SK-N-SH treated with all-trans-retinoic acid at 6 μM for 48 hours (cell line): ENCODE results near the gene CORO1C.

ENCODE experiments used
- ARNTL ChIP-seq: fragments of 450-650 bp; formaldehyde crosslinking; IDR thresholded peaks from 2 replicates; pipeline ENCODE4 v1.5.0; 2020; ENCODE audit warnings: low read depth, mild to moderate bottlenecking, moderate library complexity, borderline replicate concordance
- ESRRG ChIP-seq: fragments of 250-450 bp; sonication (Bioruptor Pico); IDR thresholded peaks from 2 replicates; pipeline ENCODE4 v1.6.1; 2021; ENCODE audit warnings: mild to moderate bottlenecking
- GLIS3 ChIP-seq: fragments of 250-450 bp; sonication (Bioruptor Pico); IDR thresholded peaks from 2 replicates; pipeline ENCODE4 v1.5.0; 2020; ENCODE audit warnings: mild to moderate bottlenecking, moderate library complexity
- PATZ1 ChIP-seq: fragments of 250-450 bp; sonication (Bioruptor Pico); IDR thresholded peaks from 2 replicates; pipeline ENCODE4 v1.8.0; 2020; ENCODE audit warnings: mild to moderate bottlenecking, moderate library complexity, borderline replicate concordance
- PPARA ChIP-seq: fragments of 250-450 bp; sonication (Bioruptor Pico); IDR thresholded peaks from 2 replicates; pipeline ENCODE4 v1.5.0; 2020; ENCODE audit warnings: mild to moderate bottlenecking, borderline replicate concordance
- SNAI2 ChIP-seq: fragments of 250-450 bp; sonication (Bioruptor Pico); IDR thresholded peaks from 2 replicates; pipeline ENCODE4 v1.5.0; 2020; ENCODE audit warnings: mild to moderate bottlenecking, moderate library complexity
- TCF4 ChIP-seq: fragments of 250-450 bp; sonication (Bioruptor Pico); IDR thresholded peaks from 2 replicates; pipeline ENCODE4 v1.8.0; 2021; ENCODE audit warnings: mild to moderate bottlenecking, moderate library complexity, borderline replicate concordance
- ZC3H10 ChIP-seq: fragments of 250-450 bp; sonication (Bioruptor Pico); IDR thresholded peaks from 2 replicates; pipeline ENCODE4 v1.5.1; 2021; ENCODE audit warnings: mild to moderate bottlenecking, moderate library complexity
- ZFP3 ChIP-seq: fragments of 250-450 bp; sonication (Bioruptor Pico); IDR thresholded peaks from 2 replicates; pipeline ENCODE4 v1.5.0; 2020; ENCODE audit warnings: mild to moderate bottlenecking, moderate library complexity
- ZNF8 ChIP-seq: fragments of 450-650 bp; formaldehyde crosslinking; IDR thresholded peaks from 2 replicates; pipeline ENCODE4 v1.5.0; 2020; ENCODE audit warnings: mild to moderate bottlenecking, moderate library complexity
- TF ChIP-seq, protein P1 (sequence below): fragments of 250-450 bp; sonication (Bioruptor Pico); IDR thresholded peaks from 2 replicates; pipeline ENCODE4 v1.8.0; 2021; ENCODE audit warnings: low read depth, mild to moderate bottlenecking, moderate library complexity, borderline replicate concordance
- TF ChIP-seq, protein P2 (sequence below): fragments of 250-450 bp; sonication (Bioruptor Pico); IDR thresholded peaks from 2 replicates; pipeline ENCODE4 v1.5.1; 2020; ENCODE audit warnings: low read depth, mild to moderate bottlenecking, moderate library complexity

DNA sequence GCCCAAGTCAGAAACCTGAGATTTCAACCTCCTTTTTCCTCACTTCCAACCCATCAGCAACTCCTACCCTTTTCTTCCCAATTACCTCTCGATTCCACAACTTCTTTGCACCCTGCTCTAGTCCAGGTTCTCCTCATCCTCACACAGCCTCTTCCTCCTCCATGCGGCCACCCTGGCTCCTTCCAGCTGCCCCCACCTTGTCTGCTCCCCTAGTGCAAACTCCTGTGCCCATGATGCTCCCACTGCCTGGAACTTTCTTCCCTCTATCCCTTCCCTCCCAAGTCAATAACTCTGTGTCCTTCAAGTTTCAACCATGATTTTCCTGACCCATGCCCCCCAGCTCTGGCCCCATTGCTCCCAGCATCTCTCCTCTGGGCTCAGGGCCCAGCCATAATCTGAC, 115.0 kb downstream of the CORO1C start:
- TF ChIP-seq ARNTL (CRISPR knock-in tag), result no peak
- no peak for TF ChIP-seq ZNF8 (CRISPR knock-in tag)
- TF ChIP-seq ZFP3, result no peak
- TF ChIP-seq ESRRG (CRISPR knock-in tag), result no peak
- TF ChIP-seq, protein P1, sequence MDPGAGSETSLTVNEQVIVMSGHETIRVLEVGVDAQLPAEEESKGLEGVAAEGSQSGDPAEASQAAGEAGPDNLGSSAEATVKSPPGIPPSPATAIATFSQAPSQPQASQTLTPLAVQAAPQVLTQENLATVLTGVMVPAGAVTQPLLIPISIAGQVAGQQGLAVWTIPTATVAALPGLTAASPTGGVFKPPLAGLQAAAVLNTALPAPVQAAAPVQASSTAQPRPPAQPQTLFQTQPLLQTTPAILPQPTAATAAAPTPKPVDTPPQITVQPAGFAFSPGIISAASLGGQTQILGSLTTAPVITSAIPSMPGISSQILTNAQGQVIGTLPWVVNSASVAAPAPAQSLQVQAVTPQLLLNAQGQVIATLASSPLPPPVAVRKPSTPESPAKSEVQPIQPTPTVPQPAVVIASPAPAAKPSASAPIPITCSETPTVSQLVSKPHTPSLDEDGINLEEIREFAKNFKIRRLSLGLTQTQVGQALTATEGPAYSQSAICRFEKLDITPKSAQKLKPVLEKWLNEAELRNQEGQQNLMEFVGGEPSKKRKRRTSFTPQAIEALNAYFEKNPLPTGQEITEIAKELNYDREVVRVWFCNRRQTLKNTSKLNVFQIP, result no peak
- no peak for TF ChIP-seq PATZ1 (CRISPR knock-in tag)
- TF ChIP-seq ZC3H10 (CRISPR knock-in tag), result no peak
- TF ChIP-seq TCF4 (CRISPR knock-in tag), result no peak
- no peak for TF ChIP-seq PPARA
- TF ChIP-seq, protein P2, sequence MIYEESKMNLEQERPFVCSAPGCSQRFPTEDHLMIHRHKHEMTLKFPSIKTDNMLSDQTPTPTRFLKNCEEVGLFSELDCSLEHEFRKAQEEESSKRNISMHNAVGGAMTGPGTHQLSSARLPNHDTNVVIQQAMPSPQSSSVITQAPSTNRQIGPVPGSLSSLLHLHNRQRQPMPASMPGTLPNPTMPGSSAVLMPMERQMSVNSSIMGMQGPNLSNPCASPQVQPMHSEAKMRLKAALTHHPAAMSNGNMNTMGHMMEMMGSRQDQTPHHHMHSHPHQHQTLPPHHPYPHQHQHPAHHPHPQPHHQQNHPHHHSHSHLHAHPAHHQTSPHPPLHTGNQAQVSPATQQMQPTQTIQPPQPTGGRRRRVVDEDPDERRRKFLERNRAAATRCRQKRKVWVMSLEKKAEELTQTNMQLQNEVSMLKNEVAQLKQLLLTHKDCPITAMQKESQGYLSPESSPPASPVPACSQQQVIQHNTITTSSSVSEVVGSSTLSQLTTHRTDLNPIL (CRISPR knock-in tag), result no peak
- no peak for TF ChIP-seq GLIS3 (CRISPR knock-in tag)
- no peak for TF ChIP-seq SNAI2
